Measurements from ENCODE around the gene TNS4. TPM values are rescaled to one million over a fixed set of nuclear protein-coding genes. Genes with fewer than 3 reads are reported as not detected.

Gene TNS4
- total RNA-seq, 2 experiments from 2014 or later, result 4.7 to 5.9 TPM

DNA sequence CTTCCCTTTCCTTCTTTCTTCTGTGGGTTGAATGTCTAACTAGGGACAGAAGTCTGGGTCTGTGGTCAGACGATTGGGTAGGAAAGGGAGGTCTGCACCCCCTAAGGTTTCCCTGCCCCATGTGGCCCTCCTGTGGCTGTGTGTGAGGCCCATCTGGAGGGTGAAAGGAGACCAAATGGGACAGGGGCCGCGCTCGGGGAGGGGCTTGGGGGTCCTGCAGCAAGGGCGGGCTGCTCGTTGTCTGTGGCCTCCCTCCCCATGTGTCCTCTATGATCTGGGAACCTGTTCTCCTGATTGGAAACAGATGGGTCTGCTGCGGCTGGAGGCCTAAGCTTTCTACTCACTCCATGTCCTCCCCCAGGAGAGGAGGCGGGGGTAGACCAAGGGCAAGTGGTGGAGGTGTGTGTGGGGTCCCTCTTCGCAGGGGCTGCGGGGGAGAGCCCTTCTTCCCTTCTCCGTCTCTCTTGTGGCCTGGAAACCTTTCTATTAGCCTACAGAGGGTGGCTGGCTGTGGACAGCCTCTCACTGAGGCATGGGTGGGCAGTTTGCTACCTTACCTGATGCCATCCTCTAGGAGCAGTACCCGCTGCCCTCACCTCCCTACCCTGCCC lies 39.6 kb downstream of the TNS4 start:
- intact Hi-C loops (cut with micrococcal nuclease), result no loop called here
- no peak overlapping the region for H3K27ac Mint-ChIP-seq
- DNase-seq, result no peak
- no peaks in the 10 kb centered on the region for H3K36me3 Mint-ChIP-seq (ENCODE audit: low read depth)
- CTCF ChIA-PET, result no interaction called here
- no peaks in the 10 kb centered on the region for H3K9me3 Mint-ChIP-seq
- H3K4me3 Mint-ChIP-seq, result no peak overlapping the region
- H3K4me1 Mint-ChIP-seq (ENCODE audit: low read depth), result no peaks in the 10 kb centered on the region
- no peaks in the 10 kb centered on the region for H3K27me3 Mint-ChIP-seq (ENCODE audit: low read depth)

DNA sequence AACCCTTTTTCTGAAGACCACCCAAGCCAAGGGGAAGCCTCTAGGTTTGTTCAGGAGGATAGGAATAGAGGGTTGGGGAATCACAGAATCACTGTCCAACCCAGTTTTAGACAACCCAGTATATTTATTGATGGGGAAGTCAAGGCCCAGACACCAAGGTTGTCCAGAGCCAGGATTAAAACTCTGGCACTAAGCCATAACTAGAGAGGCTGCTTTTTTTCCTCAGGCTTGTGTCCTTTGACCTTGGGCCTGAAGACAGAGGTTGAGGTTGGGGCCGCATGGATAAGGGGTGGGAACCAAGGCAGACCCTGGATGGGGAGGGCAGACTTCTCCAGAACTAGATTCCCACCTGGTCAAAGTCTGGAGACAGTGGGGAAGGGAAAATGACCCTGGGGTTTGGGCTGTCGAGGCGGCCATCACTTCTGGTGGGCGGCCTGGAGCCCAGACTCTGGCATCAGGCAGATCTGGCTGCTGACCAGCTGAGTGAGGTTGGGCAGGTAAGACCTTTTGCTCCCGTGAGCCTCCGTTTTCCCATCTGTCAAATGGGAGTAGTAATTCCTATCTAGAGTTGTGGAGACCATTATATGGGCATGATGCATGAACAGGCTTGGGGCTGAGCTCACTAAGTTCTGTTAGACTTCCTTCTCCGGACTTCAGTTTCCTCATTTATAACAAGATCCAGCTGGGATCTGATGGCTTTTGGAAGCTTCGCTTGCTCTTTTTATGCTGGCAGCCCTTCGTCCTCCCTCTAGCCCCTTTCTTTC lies 40.3 kb downstream of the TNS4 start:
- Mint-ChIP-seq H3K36me3 (ENCODE audit: low read depth) (no peaks in the 10 kb centered on the region), H3K4me1 (ENCODE audit: low read depth) (no peaks in the 10 kb centered on the region), H3K27ac (no peak overlapping the region), H3K9me3 (no peaks in the 10 kb centered on the region), H3K4me3 (no peak overlapping the region), H3K27me3 (ENCODE audit: low read depth) (no peaks in the 10 kb centered on the region)
- CTCF ChIA-PET, result interaction anchor here (0.7 kb wide), 1 partner anchor 11 kb away, joined by 3 read pairs; no protein-coding TSS in a partner anchor
- no peak for DNase-seq
- intact Hi-C loops (cut with micrococcal nuclease), result no loop called here

DNA sequence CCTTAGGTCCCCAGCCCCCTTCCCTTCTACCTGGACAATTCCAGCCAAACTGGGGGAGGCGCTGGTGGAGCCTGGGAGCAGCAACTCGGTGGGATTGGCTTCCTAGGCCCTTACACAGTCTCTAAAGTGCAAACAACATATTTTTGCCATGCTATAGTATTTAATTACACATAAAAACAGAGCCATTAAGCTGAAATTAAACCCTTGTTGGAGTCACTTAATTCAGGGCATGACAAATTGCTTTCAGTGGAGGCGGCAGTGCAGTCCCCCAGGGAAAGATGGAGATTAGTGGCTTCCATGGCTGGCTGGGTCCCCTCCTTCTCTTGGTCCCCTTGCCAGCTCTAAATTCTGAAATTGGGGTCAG lies 40.8 kb downstream of the TNS4 start:
- no peak overlapping the region for H3K4me3 Mint-ChIP-seq
- H3K27me3 Mint-ChIP-seq (ENCODE audit: low read depth), result no peaks in the 10 kb centered on the region
- intact Hi-C loops (cut with micrococcal nuclease), result no loop called here
- DNase-seq, result no peak
- H3K36me3 Mint-ChIP-seq (ENCODE audit: low read depth), result no peaks in the 10 kb centered on the region
- no peak overlapping the region for H3K27ac Mint-ChIP-seq
- CTCF ChIA-PET, result interaction anchor here (0.7 kb wide), 2 partner anchors 10 to 100 kb away, joined by 3 to 4 read pairs; no protein-coding TSS in a partner anchor
- no peaks in the 10 kb centered on the region for H3K4me1 Mint-ChIP-seq (ENCODE audit: low read depth)
- H3K9me3 Mint-ChIP-seq, result no peaks in the 10 kb centered on the region

DNA sequence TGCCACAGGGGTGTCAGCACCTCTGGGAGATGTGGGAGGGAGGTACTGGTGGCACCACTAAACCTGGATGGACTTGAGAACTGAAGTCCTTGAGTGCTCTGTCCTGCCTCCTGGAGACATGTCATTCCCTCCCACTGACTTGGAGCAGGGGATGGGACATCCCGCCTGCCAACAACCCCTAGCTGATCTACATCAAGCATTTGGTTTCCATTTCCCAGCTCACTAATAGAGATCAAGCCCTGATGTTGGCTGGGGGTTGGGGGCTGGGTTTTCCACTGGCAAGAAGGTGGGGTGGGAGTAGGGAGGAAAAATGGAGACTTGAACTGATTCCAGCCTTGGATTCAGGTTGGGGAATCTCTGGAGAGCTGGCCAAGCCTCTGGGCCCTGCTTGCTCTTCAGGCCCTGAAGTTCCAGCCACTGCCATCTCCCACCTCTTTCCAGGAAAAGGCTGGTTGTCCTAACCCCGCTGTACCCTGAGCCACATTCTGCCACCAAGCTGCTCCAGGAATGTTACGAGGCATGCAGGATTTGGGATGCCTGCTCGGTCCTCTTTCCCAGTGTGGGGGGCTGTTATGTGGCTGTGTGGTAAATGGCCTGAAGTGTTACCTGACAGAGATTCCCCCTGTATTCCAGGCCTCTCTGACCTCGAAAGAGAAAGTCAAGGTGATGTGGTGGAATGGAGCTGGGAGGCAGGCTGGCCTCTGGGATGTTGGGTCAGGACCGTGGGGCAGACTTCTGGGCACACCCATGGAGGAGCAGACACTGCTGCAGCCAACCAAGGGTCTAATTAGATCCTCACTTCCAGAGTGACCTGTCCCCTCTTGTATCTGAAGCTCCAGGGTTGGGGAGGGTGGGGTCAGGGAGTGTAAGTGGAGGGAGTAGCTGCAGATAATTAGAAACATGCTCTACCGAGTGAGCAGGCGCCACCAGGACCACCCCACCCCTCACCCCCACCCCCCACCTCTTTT lies 41.5 kb downstream of the TNS4 start:
- CTCF ChIA-PET, result interaction anchor here (0.7 kb wide), 2 partner anchors 10 to 101 kb away, joined by 3 to 4 read pairs; no protein-coding TSS in a partner anchor
- Mint-ChIP-seq H3K4me3 (no peak overlapping the region), H3K27ac (no peak overlapping the region), H3K4me1 (ENCODE audit: low read depth) (no peaks in the 10 kb centered on the region), H3K9me3 (no peaks in the 10 kb centered on the region), H3K36me3 (ENCODE audit: low read depth) (no peaks in the 10 kb centered on the region), H3K27me3 (ENCODE audit: low read depth) (no peaks in the 10 kb centered on the region)
- intact Hi-C loops (cut with micrococcal nuclease), result no loop called here
- DNase-seq, result no peak

DNA sequence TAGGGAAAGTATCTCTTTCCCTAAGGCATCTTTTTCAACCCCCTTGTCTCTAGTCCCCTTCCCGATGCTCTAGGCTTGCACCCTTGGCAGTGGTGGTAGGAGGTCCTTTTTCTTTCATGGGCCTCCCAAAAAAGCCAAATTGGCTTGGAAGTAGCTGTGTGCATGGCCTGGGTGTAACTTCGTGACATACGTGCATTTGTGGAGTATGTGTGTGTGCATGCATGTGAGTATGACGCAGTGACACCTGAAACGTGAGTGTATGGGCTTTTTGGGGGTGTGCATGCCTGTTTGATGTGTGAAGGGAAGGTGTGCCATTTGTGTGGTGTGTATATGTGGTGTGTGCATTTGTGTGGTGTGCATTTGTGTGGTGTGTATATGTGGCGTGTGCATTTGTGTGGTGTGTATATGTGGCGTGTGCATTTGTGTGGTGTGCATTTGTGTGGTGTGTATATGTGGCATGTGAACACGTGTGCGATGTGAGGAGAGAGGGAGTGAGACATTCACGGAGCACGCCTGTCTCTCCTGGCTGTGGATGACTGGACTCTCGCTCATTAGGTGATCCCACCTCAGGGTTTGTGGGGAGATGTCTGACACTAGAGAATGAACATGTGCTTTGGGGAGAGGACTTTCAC lies 42.5 kb downstream of the TNS4 start:
- CTCF ChIA-PET, result interaction anchor here (0.6 to 4.9 kb wide), 2 partner anchors 17 to 221 kb away, joined by 5 to 20 read pairs; no protein-coding TSS in a partner anchor
- H3K4me3 Mint-ChIP-seq, result no peak overlapping the region

DNA sequence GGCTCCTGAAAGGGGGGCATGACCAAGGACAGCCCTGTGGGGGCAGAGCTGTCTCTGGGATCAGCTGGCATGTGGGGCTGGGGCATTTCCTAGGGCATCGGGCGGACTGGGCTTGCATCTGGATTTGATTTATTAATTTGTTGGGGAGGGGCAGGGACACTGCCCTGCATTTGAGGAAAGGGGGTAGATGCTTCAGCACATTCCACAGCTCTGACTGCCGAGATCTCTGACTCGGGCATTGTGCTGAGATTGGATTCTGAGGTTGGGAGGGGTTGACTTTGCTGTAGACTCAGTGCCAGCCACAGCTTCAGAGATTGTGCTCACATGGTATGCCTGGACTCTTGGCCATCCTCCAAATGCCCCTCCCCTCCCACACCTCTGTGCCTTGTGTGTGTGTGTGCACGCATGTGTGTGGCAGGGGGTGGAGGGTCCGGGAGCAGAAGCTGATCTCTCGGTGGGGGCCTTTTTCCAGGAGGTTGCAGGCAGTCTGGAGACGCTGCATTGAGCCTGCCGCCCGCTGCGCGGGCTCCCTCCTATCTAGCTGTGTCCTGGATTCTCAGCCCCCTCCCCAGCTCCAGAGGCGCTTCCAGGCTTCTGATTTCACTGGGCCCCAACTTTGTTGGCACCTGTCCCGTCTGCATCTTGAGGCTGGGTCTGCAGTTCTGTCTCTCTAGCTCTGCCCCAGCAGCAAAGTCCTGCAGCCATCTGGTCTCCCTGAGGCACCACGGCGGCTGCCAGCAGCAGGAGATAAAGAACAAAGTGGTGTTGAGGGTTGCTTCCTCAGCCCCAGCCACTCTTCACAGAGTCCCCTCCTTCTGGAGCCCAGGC lies 43.2 kb downstream of the TNS4 start:
- CTCF ChIA-PET, result interaction anchor here (0.7 to 4.9 kb wide), 2 partner anchors 18 to 21 kb away, joined by 4 to 20 read pairs; no protein-coding TSS in a partner anchor
- intact Hi-C loops (cut with micrococcal nuclease), result no loop called here
- Mint-ChIP-seq H3K9me3 (no peaks in the 10 kb centered on the region), H3K4me3 (no peak overlapping the region), H3K4me1 (ENCODE audit: low read depth) (no peaks in the 10 kb centered on the region), H3K27me3 (ENCODE audit: low read depth) (no peaks in the 10 kb centered on the region), H3K36me3 (ENCODE audit: low read depth) (no peaks in the 10 kb centered on the region), H3K27ac (no peak overlapping the region)
- no peak for DNase-seq

More for the DNA sequence above, 42.5 kb downstream of the TNS4 start:
- no peaks in the 10 kb centered on the region for H3K4me1 Mint-ChIP-seq (ENCODE audit: low read depth)
- intact Hi-C loops (cut with micrococcal nuclease), result no loop called here
- H3K9me3 Mint-ChIP-seq, result no peaks in the 10 kb centered on the region
- DNase-seq, result no peak
- H3K36me3 Mint-ChIP-seq (ENCODE audit: low read depth), result no peaks in the 10 kb centered on the region
- H3K27ac Mint-ChIP-seq, result no peak overlapping the region
- no peaks in the 10 kb centered on the region for H3K27me3 Mint-ChIP-seq (ENCODE audit: low read depth)

DNA sequence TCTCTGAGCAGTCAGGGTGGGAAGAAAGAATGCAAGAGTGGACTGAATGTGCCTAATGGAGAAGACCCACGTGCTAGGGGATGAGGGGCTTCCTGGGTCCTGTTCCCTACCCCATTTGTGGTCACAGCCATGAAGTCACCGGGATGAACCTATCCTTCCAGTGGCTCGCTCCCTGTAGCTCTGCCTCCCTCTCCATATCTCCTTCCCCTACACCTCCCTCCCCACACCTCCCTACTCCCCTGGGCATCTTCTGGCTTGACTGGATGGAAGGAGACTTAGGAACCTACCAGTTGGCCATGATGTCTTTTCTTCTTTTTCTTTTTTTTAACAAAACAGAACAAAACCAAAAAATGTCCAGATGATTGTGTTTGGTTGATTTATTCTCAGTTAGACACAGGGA lies 44.1 kb downstream of the TNS4 start:
- Mint-ChIP-seq H3K4me3 (no peak overlapping the region), H3K9me3 (no peaks in the 10 kb centered on the region), H3K4me1 (ENCODE audit: low read depth) (peaks cover under 1% of the 10 kb centered on the region), H3K27ac (no peak overlapping the region), H3K36me3 (ENCODE audit: low read depth) (no peaks in the 10 kb centered on the region), H3K27me3 (ENCODE audit: low read depth) (no peaks in the 10 kb centered on the region)
- no peak for DNase-seq
- CTCF ChIA-PET, result interaction anchor here (4.9 kb wide), 1 partner anchor 19 kb away, joined by 20 read pairs; no protein-coding TSS in a partner anchor
- intact Hi-C loops (cut with micrococcal nuclease), result no loop called here

DNA sequence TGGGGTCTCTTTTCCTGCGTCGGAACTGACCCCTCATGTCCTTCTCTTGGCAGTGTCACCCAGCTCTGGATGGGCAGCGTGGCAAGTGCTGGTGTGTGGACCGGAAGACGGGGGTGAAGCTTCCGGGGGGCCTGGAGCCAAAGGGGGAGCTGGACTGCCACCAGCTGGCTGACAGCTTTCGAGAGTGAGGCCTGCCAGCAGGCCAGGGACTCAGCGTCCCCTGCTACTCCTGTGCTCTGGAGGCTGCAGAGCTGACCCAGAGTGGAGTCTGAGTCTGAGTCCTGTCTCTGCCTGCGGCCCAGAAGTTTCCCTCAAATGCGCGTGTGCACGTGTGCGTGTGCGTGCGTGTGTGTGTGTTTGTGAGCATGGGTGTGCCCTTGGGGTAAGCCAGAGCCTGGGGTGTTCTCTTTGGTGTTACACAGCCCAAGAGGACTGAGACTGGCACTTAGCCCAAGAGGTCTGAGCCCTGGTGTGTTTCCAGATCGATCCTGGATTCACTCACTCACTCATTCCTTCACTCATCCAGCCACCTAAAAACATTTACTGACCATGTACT lies 44.9 kb downstream of the TNS4 start:
- CTCF ChIA-PET, result interaction anchor here (0.8 to 4.9 kb wide), 4 partner anchors 16 to 76 kb away, joined by 3 to 20 read pairs (median 6); partner anchors contain the start of gene TOP2A
- DNase-seq, result no peak
- intact Hi-C loops (cut with micrococcal nuclease), result no loop called here
- Mint-ChIP-seq H3K27ac (no peak overlapping the region), H3K27me3 (ENCODE audit: low read depth) (no peaks in the 10 kb centered on the region), H3K4me1 (ENCODE audit: low read depth) (peaks cover 6% of the 10 kb centered on the region), H3K36me3 (ENCODE audit: low read depth) (no peaks in the 10 kb centered on the region), H3K4me3 (no peak overlapping the region), H3K9me3 (no peaks in the 10 kb centered on the region)

DNA sequence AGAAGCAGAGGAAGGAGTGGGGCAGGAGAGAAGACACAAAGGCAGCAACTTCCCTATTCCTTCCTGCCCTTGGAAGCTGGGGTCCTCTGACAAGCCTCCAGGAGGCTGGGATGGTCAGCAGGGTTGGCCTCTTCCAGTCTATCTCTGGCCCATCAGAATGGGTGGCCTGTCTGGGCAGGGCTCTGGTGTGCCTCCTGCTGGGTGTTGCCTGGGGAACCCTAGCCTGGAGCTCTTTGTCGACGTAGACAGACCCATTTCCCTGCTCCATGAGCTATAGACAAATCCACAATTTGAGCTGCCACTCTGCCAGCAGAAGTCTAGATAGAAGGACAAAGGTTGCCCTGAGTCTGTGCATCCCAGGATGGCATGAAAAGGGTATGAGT lies 46.8 kb downstream of the TNS4 start:
- Mint-ChIP-seq H3K4me1 (ENCODE audit: low read depth) (peaks cover 6% of the 10 kb centered on the region), H3K4me3 (no peak overlapping the region), H3K27me3 (ENCODE audit: low read depth) (no peaks in the 10 kb centered on the region), H3K36me3 (ENCODE audit: low read depth) (no peaks in the 10 kb centered on the region), H3K27ac (no peak overlapping the region), H3K9me3 (no peaks in the 10 kb centered on the region)
- CTCF ChIA-PET, result interaction anchor here (0.6 to 4.9 kb wide), 4 partner anchors 22 to 352 kb away, joined by 3 to 20 read pairs (median 8); no protein-coding TSS in a partner anchor
- DNase-seq, result no peak
- intact Hi-C loops (cut with micrococcal nuclease), result no loop called here

DNA sequence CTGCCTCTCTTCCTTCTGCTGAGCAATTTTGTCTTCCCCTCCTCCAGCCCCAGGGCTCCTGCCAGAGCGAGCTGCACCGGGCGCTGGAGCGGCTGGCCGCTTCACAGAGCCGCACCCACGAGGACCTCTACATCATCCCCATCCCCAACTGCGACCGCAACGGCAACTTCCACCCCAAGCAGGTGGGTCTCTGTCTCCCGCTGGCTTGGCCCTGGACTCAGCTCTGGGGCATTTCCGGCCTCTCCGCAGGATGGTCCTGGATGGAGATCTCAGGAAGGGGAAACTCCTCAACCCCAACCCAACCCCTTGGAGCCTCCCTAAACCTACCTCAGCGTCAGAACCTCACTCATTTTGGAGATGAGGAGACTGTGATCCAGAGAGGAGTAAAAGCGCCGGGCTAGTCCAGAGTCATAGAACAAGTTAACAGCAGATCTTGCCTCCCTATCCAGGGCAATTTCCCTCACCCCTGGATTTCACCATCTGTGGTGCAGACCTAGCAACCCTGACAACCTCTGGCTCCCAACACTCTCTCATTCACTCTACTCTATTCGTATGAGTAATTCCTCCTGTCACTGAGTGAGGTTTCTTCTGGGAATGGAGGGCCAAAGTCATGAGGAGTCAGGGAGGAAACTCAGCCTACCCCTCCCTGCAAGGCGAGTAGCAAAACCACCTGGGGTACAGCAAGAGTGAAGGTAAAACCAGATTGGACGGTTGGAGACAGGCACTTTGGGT lies 47.4 kb downstream of the TNS4 start:
- no peaks in the 10 kb centered on the region for H3K36me3 Mint-ChIP-seq (ENCODE audit: low read depth)
- H3K27me3 Mint-ChIP-seq (ENCODE audit: low read depth), result no peaks in the 10 kb centered on the region
- no peak overlapping the region for H3K27ac Mint-ChIP-seq
- CTCF ChIA-PET, result interaction anchor here (0.6 to 4.9 kb wide), 3 partner anchors 22 to 79 kb away, joined by 3 to 20 read pairs (median 9); no protein-coding TSS in a partner anchor
- no peaks in the 10 kb centered on the region for H3K9me3 Mint-ChIP-seq
- no peak for DNase-seq
- H3K4me1 Mint-ChIP-seq (ENCODE audit: low read depth), result peaks cover 6% of the 10 kb centered on the region
- H3K4me3 Mint-ChIP-seq, result no peak overlapping the region
- intact Hi-C loops (cut with micrococcal nuclease), result no loop called here
